ENCODE results near the gene SPACDR. TPM values are rescaled to one million over a fixed set of nuclear protein-coding genes. Genes with fewer than 3 reads are reported as not detected.

SPACDR gene
- total and polyA plus RNA-seq, 9 of the 15 experiments (the other 6 are each of a cell fraction or from before 2014, with no cell fraction given), result 0.07 to 0.55 (median 0.14) TPM; not detected in 1

DNA sequence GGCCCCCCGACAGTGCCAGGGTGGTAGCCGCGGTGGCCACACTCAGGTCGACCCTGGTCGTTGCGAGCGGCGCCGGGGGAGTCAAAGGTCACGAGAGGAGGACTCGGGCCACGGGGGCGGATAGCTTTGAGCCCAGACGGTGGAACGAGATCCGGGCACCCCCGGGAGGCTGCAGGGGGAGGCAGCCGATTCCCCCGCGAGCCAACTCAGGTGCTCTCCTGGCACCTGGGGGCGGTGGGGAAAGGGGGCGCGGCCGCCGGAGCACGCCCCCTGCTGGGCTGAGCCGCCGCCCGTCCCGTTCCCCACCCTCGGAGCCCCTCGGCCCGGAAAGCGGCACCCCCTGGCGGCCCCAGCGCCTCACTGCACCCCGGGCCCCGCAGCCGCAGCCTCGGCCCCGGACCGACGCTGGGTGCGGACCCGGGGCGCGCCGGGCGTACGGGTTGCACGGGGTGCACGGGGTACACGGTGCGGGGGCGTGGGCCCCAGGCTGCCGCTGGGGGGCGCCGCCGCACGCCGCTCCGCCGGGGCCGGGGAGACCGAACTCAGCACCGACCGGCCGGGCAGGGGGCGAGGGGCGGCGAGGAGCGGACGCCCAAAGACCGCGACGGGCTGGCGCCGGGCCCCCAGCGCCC, 19.1 kb upstream of the SPACDR start (continued):
- TF ChIP-seq ZNF785 (CRISPR knock-in tag; IDR thresholded peaks at IDR 0.05), result no peak
- TF ChIP-seq SMARCA5 (IDR thresholded peaks at IDR 0.05), result 0 out of 2 replicates have a peak, but pooled peaks have one; percentile 10
- peak; percentile 20 to 31; a peak in 2 of 4 replicates for TF ChIP-seq NRF1 (conservative IDR thresholded peaks at IDR 0.05 in 1 of 2, IDR thresholded peaks at IDR 0.05 in 1 of 2)
- no peak for TF ChIP-seq CREBBP (IDR thresholded peaks at IDR 0.05; ENCODE audit: low read depth, low read length)
- TF ChIP-seq ELF1 (tag; IDR thresholded peaks at IDR 0.05), result peak; percentile 46
- TF ChIP-seq FOSL1 (tag; conservative IDR thresholded peaks at IDR 0.05), result 0 out of 2 replicates have a peak, but pooled peaks have one; percentile 41
- TF ChIP-seq ZSCAN29 (IDR thresholded peaks at IDR 0.05), result peak; percentile 43; the same call in 1 of the 2 replicates
- TF ChIP-seq, protein P1, sequence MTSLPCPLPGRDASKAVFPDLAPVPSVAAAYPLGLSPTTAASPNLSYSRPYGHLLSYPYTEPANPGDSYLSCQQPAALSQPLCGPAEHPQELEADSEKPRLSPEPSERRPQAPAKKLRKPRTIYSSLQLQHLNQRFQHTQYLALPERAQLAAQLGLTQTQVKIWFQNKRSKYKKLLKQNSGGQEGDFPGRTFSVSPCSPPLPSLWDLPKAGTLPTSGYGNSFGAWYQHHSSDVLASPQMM (CRISPR knock-in tag; IDR thresholded peaks at IDR 0.05), result no peak
- no peak for TF ChIP-seq SIX5 (IDR thresholded peaks at IDR 0.05; ENCODE audit: borderline replicate concordance in 1 of 2, insufficient read depth in 1 of 2, low read depth in 1 of 2, low read length in 2 of 2)
- TF ChIP-seq EHMT2 (IDR thresholded peaks at IDR 0.05), result no peak
- TF ChIP-seq XRCC3 (IDR thresholded peaks at IDR 0.05), result no peak

DNA sequence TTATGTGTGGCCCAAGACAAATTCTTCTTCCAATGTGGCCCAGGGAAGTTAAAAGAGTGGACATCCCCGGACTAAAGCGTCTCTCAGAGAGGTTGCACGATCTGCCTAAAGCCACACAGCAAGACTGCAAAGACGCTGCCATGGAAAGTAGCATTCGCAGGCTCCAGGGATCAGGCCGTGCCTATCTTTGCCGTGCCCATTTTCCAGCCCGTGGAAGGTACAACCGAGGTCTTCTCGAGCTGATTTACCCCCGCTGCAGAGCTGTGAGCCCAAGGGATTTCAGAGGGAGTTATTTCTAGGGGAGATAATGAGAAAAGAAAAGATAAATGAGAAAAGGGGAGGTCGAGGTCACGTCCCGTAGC, 18.6 kb upstream of the SPACDR start:
- Histone ChIP-seq H3K79me2 (ENCODE audit: control insufficient read depth, insufficient read depth, low read length) (peaks cover 15% of the 10 kb centered on the region), H3K9me3 (replicated peaks; ENCODE audit: control insufficient read depth, insufficient read depth, low read depth, low read length) (no peaks in the 10 kb centered on the region), H3K9ac (ENCODE audit: insufficient read depth in 1 of 2, low read depth in 2 of 2, low read length in 2 of 2) (peak overlapping the region; percentile 58 to 94; a peak in 3 of 4 replicates), H3K4me1 (replicated peaks in 1 of 2; ENCODE audit: control insufficient read depth in 2 of 2, insufficient read depth in 2 of 2, low read length in 2 of 2) (peaks cover 8 to 70% of the 10 kb centered on the region in 2 experiments; a peak in 4 of 5 replicates), H3K9me1 (ENCODE audit: control insufficient read depth, insufficient read depth, low read length) (no peaks in the 10 kb centered on the region), H3K4me3 (peak overlapping the region; percentile 64), H4K20me1 (replicated peaks; ENCODE audit: control insufficient read depth, insufficient read depth, low read length) (no peaks in the 10 kb centered on the region), H3K27ac (ENCODE audit: extremely low read depth, low read depth, low read length) (no peak overlapping the region; the same call in 2 of the 3 replicates), H3K4me2 (ENCODE audit: insufficient read depth, low read length) (peak overlapping the region; percentile 87), H3K36me3 (ENCODE audit: control insufficient read depth, insufficient read depth, low read length) (no peaks in the 10 kb centered on the region), H2AFZ (ENCODE audit: low read depth, low read length) (peak overlapping the region; percentile 96), H3K27me3 (ENCODE audit: control insufficient read depth in 2 of 2, insufficient read depth in 2 of 2, low read length in 2 of 2) (no peaks in the 10 kb centered on the region)
- intact Hi-C loops (cut with micrococcal nuclease) (loop anchor here (1.0 kb wide), 3 partner anchors 13 to 82 kb away; no protein-coding TSS in a partner anchor), in situ Hi-C loops (cut with MboI) (no loop called here)
- 29% methylated on average over 14 of the region's 14 CpGs for WGBS (ENCODE audit: insufficient coverage, low coverage, missing lambda C conversion rate)
- peak in 2 of 4 experiments; percentile 4 for DNase-seq (ENCODE audit: extremely low read depth in 1 of 4, low spot score in 3 of 4)
- no TSS peak for BruUV-seq (replicated peaks)
- ATAC-seq, result no peak
- FAIRE-seq, result no peak
- ChIA-PET CTCF (ENCODE audit: low intra/inter-chr PET ratio) (interaction anchor here (0.7 to 3.3 kb wide), 12 partner anchors 13 to 370 kb away, joined by 3 to 30 read pairs (median 4); partner anchors contain the start of genes AGFG2 and SLC12A9), POLR2A (interaction anchor here (0.7 to 1.6 kb wide), 3 partner anchors 77 to 98 kb away, joined by 3 to 5 read pairs (median 3); no protein-coding TSS in a partner anchor)
- TF ChIP-seq KDM1A (IDR thresholded peaks at IDR 0.05), result peak; percentile 62 to 87
- TF ChIP-seq FOSL1 (tag; conservative IDR thresholded peaks at IDR 0.05), result no peak
- no peak for TF ChIP-seq ZFPM2 (CRISPR knock-in tag; IDR thresholded peaks at IDR 0.05)
- TF ChIP-seq SMAD2 (IDR thresholded peaks at IDR 0.05; ENCODE audit: low read depth, low read length), result no peak
- TF ChIP-seq HDGF (IDR thresholded peaks at IDR 0.05), result 0 out of 2 replicates have a peak, but pooled peaks have one; percentile 37
- TF ChIP-seq BACH1 (tag; IDR thresholded peaks at IDR 0.05), result no peak
- peak; percentile 59; the same call in 1 of the 2 replicates for TF ChIP-seq CBX1 (IDR thresholded peaks at IDR 0.05; ENCODE audit: low read depth)
- TF ChIP-seq DDX20 (tag; IDR thresholded peaks at IDR 0.05; ENCODE audit: low read depth), result no peak
- TF ChIP-seq BCOR (IDR thresholded peaks at IDR 0.05), result peak; percentile 94
- no peak for TF ChIP-seq MYC (IDR thresholded peaks at IDR 0.05; ENCODE audit: low read depth, low read length)
- peak; percentile 69; the same call in 1 of the 2 replicates for TF ChIP-seq MYC (CRISPR knock-in tag; IDR thresholded peaks at IDR 0.05; ENCODE audit: borderline replicate concordance, low read depth)
- TF ChIP-seq, protein P2, sequence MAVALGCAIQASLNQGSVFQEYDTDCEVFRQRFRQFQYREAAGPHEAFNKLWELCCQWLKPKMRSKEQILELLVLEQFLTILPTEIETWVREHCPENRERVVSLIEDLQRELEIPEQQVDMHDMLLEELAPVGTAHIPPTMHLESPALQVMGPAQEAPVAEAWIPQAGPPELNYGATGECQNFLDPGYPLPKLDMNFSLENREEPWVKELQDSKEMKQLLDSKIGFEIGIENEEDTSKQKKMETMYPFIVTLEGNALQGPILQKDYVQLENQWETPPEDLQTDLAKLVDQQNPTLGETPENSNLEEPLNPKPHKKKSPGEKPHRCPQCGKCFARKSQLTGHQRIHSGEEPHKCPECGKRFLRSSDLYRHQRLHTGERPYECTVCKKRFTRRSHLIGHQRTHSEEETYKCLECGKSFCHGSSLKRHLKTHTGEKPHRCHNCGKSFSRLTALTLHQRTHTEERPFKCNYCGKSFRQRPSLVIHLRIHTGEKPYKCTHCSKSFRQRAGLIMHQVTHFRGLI (CRISPR knock-in tag; IDR thresholded peaks at IDR 0.05), result peak; percentile 6; the same call in 1 of the 2 replicates

Measured in K562 (cell line).